Measurements from ENCODE around the gene PSAP.

DNA sequence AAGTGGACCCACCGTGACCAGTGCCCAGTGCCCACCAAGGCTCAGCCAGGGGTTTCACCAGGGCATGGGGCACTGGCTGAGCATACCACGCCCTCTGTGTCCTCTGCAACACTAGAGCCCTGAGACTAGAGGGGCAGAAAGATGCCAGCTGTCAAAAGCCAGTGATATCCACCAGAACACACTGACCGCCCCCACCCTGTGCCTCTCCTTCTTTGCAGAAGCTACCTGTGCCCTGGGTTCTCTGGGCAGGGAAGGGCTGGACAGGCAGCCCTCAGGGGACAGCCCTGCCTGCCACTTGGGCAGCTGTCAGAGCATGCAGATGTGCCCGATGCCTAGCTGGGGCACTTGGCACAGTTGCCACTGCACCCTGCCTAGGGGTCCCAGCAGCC lies 78.2 kb downstream of the PSAP start:
- TF ChIP-seq, protein P1, sequence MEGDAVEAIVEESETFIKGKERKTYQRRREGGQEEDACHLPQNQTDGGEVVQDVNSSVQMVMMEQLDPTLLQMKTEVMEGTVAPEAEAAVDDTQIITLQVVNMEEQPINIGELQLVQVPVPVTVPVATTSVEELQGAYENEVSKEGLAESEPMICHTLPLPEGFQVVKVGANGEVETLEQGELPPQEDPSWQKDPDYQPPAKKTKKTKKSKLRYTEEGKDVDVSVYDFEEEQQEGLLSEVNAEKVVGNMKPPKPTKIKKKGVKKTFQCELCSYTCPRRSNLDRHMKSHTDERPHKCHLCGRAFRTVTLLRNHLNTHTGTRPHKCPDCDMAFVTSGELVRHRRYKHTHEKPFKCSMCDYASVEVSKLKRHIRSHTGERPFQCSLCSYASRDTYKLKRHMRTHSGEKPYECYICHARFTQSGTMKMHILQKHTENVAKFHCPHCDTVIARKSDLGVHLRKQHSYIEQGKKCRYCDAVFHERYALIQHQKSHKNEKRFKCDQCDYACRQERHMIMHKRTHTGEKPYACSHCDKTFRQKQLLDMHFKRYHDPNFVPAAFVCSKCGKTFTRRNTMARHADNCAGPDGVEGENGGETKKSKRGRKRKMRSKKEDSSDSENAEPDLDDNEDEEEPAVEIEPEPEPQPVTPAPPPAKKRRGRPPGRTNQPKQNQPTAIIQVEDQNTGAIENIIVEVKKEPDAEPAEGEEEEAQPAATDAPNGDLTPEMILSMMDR (IDR thresholded peaks at IDR 0.05), result no peak
- TF ChIP-seq POLR2A (IDR thresholded peaks at IDR 0.05) (no peak), EP300 (IDR thresholded peaks at IDR 0.05) (no peak)
